ENCODE measurements around the gene KREMEN1.
"Not testable (repeated sequence)": the region's sequence is repeated elsewhere in the genome, so short reads cannot be mapped to it uniquely, and the experiment has no call there.

The KREMEN1 gene

GRCh38 chr22:29082826-29083545 lies 10.2 kb downstream of the KREMEN1 start:
- no peak for DNase-seq (ENCODE audit: low read depth in 1 of 2, low spot score in 1 of 2)
- Histone ChIP-seq H3K27ac (replicated peaks) (no peak overlapping the region), H3K27me3 (ENCODE audit: insufficient read depth, poor library complexity, severe bottlenecking) (no peaks in the 10 kb centered on the region), H3K4me3 (replicated peaks; ENCODE audit: insufficient read depth, low read length) (no peak overlapping the region)
- TF ChIP-seq CTCF (IDR thresholded peaks at IDR 0.05; ENCODE audit: insufficient read depth, low read length) (no peak), POLR2AphosphoS5 (IDR thresholded peaks at IDR 0.05; ENCODE audit: low read depth) (no peak), GABPA (IDR thresholded peaks at IDR 0.05; ENCODE audit: low read depth) (no peak), REST (IDR thresholded peaks at IDR 0.05; ENCODE audit: insufficient replicate concordance, low read depth) (no peak), SPI1 (IDR thresholded peaks at IDR 0.05; ENCODE audit: borderline replicate concordance, low read depth) (no peak)

- H3K4me3 ChIP-seq (replicated peaks; ENCODE audit: insufficient read depth, low read length); H3K27me3 ChIP-seq (ENCODE audit: insufficient read depth, poor library complexity, severe bottlenecking): not testable (repeated sequence)
- peak in 1 of 2 experiments; percentile 62 for DNase-seq (ENCODE audit: low read depth in 1 of 2, low spot score in 1 of 2)
- H3K27ac ChIP-seq (replicated peaks): peak overlapping the region; percentile 41; the same call in 1 of the 2 replicates
Observed at GRCh38 chr22:29083576-29083932, 10.7 kb downstream of the KREMEN1 start.

- H3K4me3 ChIP-seq (replicated peaks; ENCODE audit: insufficient read depth, low read length): no peak overlapping the region
- DNase-seq (ENCODE audit: low read depth in 1 of 2, low spot score in 1 of 2): peak in 1 of 2 experiments; percentile 19
- H3K27me3 ChIP-seq (ENCODE audit: insufficient read depth, poor library complexity, severe bottlenecking): no peaks in the 10 kb centered on the region
- H3K27ac ChIP-seq (replicated peaks): peak overlapping the region; percentile 41; the same call in 1 of the 2 replicates
- TF ChIP-seq CTCF (IDR thresholded peaks at IDR 0.05; ENCODE audit: insufficient read depth, low read length): no peak
- TF ChIP-seq GABPA (IDR thresholded peaks at IDR 0.05; ENCODE audit: low read depth): no peak
- TF ChIP-seq REST (IDR thresholded peaks at IDR 0.05; ENCODE audit: insufficient replicate concordance, low read depth): no peak
- no peak for TF ChIP-seq SPI1 (IDR thresholded peaks at IDR 0.05; ENCODE audit: borderline replicate concordance, low read depth)
- TF ChIP-seq POLR2AphosphoS5 (IDR thresholded peaks at IDR 0.05; ENCODE audit: low read depth): no peak
Observed at GRCh38 chr22:29083933-29084591, 11.2 kb downstream of the KREMEN1 start.

- no peak for DNase-seq (ENCODE audit: low read depth in 1 of 2, low spot score in 1 of 2)
- H3K27me3 ChIP-seq (ENCODE audit: insufficient read depth, poor library complexity, severe bottlenecking): no peaks in the 10 kb centered on the region
- no peak overlapping the region for H3K27ac ChIP-seq (replicated peaks)
- no peak for TF ChIP-seq REST (IDR thresholded peaks at IDR 0.05; ENCODE audit: insufficient replicate concordance, low read depth)
- no peak for TF ChIP-seq SPI1 (IDR thresholded peaks at IDR 0.05; ENCODE audit: borderline replicate concordance, low read depth)
- TF ChIP-seq CTCF (IDR thresholded peaks at IDR 0.05; ENCODE audit: insufficient read depth, low read length): no peak
- no peak for TF ChIP-seq GABPA (IDR thresholded peaks at IDR 0.05; ENCODE audit: low read depth)
- no peak for TF ChIP-seq POLR2AphosphoS5 (IDR thresholded peaks at IDR 0.05; ENCODE audit: low read depth)
- H3K4me3 ChIP-seq (replicated peaks; ENCODE audit: insufficient read depth, low read length): no peak overlapping the region
Observed at GRCh38 chr22:29087012-29087411, 14.2 kb downstream of the KREMEN1 start.

Data from HL-60 (cell line).